Measurements from ENCODE around the gene SPRR2D. TPM values are rescaled to one million over a fixed set of nuclear protein-coding genes. Genes with fewer than 3 reads are reported as not detected.

SPRR2D gene
- total RNA-seq, 1 experiment from 2014 or later = 0.62 TPM

DNA sequence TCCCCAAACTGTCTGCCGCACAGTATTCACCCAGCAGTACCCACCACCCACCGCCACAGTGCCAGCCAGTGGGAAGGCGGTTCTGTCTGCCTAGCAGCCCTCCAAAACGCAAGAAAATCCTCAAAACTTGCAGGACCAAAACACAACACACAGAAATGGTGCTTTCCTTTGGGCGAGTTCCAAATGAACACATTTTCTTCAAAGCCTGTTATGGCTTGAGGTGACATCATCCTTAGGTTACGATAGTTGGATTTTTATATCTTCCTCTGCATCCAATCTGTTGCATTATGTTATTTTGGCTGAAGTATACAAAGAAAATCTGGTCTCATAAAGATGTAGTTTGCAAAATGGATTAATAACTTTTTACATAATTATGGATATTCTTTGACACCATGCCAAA is 47.7 kb downstream of the SPRR2D start:
- no peak for TF ChIP-seq EZH2 (IDR thresholded peaks at IDR 0.05; ENCODE audit: borderline replicate concordance, low read depth, low read length, poor library complexity, severe bottlenecking)
- TF ChIP-seq, protein P1, sequence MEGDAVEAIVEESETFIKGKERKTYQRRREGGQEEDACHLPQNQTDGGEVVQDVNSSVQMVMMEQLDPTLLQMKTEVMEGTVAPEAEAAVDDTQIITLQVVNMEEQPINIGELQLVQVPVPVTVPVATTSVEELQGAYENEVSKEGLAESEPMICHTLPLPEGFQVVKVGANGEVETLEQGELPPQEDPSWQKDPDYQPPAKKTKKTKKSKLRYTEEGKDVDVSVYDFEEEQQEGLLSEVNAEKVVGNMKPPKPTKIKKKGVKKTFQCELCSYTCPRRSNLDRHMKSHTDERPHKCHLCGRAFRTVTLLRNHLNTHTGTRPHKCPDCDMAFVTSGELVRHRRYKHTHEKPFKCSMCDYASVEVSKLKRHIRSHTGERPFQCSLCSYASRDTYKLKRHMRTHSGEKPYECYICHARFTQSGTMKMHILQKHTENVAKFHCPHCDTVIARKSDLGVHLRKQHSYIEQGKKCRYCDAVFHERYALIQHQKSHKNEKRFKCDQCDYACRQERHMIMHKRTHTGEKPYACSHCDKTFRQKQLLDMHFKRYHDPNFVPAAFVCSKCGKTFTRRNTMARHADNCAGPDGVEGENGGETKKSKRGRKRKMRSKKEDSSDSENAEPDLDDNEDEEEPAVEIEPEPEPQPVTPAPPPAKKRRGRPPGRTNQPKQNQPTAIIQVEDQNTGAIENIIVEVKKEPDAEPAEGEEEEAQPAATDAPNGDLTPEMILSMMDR (conservative IDR thresholded peaks at IDR 0.05; ENCODE audit: low read depth, low read length) = no peak
- no peak overlapping the region for H3K4me3 ChIP-seq (ENCODE audit: low read depth, low read length, poor library complexity, severe bottlenecking)
- H3K27ac ChIP-seq (ENCODE audit: low read depth, low read length, poor library complexity, severe bottlenecking) = no peak overlapping the region
- peaks cover 16% of the 10 kb centered on the region for H3K27me3 ChIP-seq (replicated peaks; ENCODE audit: insufficient read depth, low read depth, low read length, poor library complexity)
- no peaks in the 10 kb centered on the region for H3K36me3 ChIP-seq (ENCODE audit: insufficient read depth, low read length, poor library complexity, severe bottlenecking)
- intact Hi-C loops (cut with micrococcal nuclease; ENCODE audit: unreplicated experiment) = no loop called here
- no peak for DNase-seq (ENCODE audit: low spot score)
- POLR2A ChIA-PET (ENCODE audit: low non-redundant PET) = no interaction called here
- CTCF ChIA-PET = no interaction called here
- no peaks in the 10 kb centered on the region for H3K9me3 ChIP-seq (ENCODE audit: low read depth, low read length, poor library complexity, severe bottlenecking)
- no peaks in the 10 kb centered on the region for H3K4me1 ChIP-seq (ENCODE audit: insufficient read depth, low read length, poor library complexity, severe bottlenecking)
- BruUV-seq (replicated peaks) = no TSS peak

Other genes starting within 250 kb of the SPRR2D start
- not detected in 2 replicates for gene LCE1D, start 244.4 kb downstream of the SPRR2D start, total RNA-seq (2021)
- gene LCE1C, start 234.5 kb downstream of the SPRR2D start, total RNA-seq (2021) = not detected in 2 replicates
- not detected in 2 replicates for gene LCE1B, start 229.1 kb downstream of the SPRR2D start, total RNA-seq (2021)
- not detected in 2 replicates for gene LCE1A, start 213.6 kb downstream of the SPRR2D start, total RNA-seq (2021)
- not detected in 2 replicates for gene LCE6A, start 198.3 kb downstream of the SPRR2D start, total RNA-seq (2021)
- not detected in 2 replicates for gene LCE7A, start 181.1 kb downstream of the SPRR2D start, total RNA-seq (2021)
- not detected in 2 replicates for gene SMCP, start 162.8 kb downstream of the SPRR2D start, total RNA-seq (2021)
- not detected in 2 replicates for gene IVL, start 132.6 kb downstream of the SPRR2D start, total RNA-seq (2021)
- gene SPRR5, start 93.9 kb downstream of the SPRR2D start, total RNA-seq (2021) = not detected in 2 replicates
- not detected in 2 replicates for gene SPRR4, start 70.5 kb downstream of the SPRR2D start, total RNA-seq (2021)
- not detected in 2 replicates for gene SPRR1A, start 57.0 kb downstream of the SPRR2D start, total RNA-seq (2021)
- not detected in 2 replicates for gene SPRR3, start 39.4 kb downstream of the SPRR2D start, total RNA-seq (2021)
- not detected in 2 replicates for gene SPRR1B, start 9.9 kb downstream of the SPRR2D start, total RNA-seq (2021)
- not detected in 2 replicates for gene SPRR2A, start 16.4 kb upstream of the SPRR2D start, total RNA-seq (2021)
- gene SPRR2B, start 30.5 kb upstream of the SPRR2D start, total RNA-seq (2021) = not detected in 2 replicates
- not detected in 2 replicates for gene SPRR2E, start 53.4 kb upstream of the SPRR2D start, total RNA-seq (2021)
- gene SPRR2F, start 72.4 kb upstream of the SPRR2D start, total RNA-seq (2021) = not detected in 2 replicates
- not detected in 2 replicates for gene SPRR2G, start 109.8 kb upstream of the SPRR2D start, total RNA-seq (2021)
- not detected in 2 replicates for gene LELP1, start 162.3 kb upstream of the SPRR2D start, total RNA-seq (2021)
- not detected in 2 replicates for gene PRR9, start 176.5 kb upstream of the SPRR2D start, total RNA-seq (2021)
- gene LORICRIN, start 218.6 kb upstream of the SPRR2D start, total RNA-seq (2021) = not detected in 2 replicates

All from A673 (cell line).